HG03442 (cell line): ENCODE measurements around the gene DQX1.

ENCODE experiments used
- ATAC-seq: cut with Tn5 transposase; IDR thresholded peaks from one replicate; pipeline ENCODE4 v1.9.1; 2021; ENCODE audit warnings: mild to moderate bottlenecking, moderate library complexity; ENCODE audit not compliant: unreplicated experiment

The DQX1 gene

GRCh38 chr2:74554820-74555531 is 28.9 kb upstream of the DQX1 start:
- ATAC-seq = no peak

DNA sequence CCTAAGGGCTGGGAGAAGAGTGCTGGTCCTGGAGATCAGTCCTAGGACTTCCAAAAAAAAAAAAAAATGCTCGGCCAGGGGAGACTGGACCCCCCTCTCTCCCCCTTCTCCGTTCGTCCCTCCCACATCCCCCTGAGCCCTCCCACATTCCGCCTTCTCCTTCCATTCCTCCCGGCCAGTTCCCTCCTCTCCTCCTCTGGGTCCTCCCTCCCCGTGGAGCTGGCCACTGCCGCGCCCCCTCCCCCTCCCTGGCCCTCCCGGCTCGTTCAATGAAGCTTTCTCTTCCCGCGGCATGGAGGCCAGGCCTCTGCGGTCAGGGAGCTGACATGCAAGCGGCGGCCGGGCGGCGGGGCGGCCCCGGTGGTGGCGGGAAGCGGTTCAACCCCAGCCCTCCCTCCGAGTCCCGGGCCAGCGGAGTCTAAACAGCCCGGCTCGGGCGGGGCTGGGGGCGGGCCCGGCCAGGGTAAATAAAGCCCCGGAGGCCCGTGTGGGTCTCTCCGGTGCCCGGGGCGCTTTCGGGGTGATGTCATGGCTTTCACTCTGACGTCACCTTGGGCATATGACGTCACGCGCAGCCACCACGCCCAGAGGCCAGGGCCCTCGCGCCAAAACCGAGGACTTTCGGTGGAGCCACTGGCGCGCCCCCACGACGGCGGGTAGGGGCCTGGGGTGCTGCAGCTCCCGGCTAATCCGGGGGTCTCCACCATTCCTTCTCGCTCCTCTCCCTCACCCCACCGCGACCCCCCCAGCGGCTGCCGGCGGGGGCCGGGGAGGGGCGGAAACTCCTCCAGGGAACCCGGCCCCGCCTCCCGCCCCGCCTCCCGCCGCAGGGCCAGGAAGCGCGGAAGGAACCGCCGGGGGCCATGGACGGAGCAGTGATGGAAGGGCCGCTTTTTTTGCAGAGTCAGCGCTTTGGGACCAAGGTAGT is 28.1 kb upstream of the DQX1 start, which contains the start of the genes DOK1 and LOXL3:
TSS of gene DOK1 (plus strand) at position 829 of the 928 bp plus-strand sequence. CDS start at position 864, 35 bp downstream.
TSS of gene LOXL3 (minus strand) at position 51 of the 928 bp plus-strand sequence. CDS start 1,308 bp downstream, outside the sequence.
- ATAC-seq = peak; percentile 41

DNA sequence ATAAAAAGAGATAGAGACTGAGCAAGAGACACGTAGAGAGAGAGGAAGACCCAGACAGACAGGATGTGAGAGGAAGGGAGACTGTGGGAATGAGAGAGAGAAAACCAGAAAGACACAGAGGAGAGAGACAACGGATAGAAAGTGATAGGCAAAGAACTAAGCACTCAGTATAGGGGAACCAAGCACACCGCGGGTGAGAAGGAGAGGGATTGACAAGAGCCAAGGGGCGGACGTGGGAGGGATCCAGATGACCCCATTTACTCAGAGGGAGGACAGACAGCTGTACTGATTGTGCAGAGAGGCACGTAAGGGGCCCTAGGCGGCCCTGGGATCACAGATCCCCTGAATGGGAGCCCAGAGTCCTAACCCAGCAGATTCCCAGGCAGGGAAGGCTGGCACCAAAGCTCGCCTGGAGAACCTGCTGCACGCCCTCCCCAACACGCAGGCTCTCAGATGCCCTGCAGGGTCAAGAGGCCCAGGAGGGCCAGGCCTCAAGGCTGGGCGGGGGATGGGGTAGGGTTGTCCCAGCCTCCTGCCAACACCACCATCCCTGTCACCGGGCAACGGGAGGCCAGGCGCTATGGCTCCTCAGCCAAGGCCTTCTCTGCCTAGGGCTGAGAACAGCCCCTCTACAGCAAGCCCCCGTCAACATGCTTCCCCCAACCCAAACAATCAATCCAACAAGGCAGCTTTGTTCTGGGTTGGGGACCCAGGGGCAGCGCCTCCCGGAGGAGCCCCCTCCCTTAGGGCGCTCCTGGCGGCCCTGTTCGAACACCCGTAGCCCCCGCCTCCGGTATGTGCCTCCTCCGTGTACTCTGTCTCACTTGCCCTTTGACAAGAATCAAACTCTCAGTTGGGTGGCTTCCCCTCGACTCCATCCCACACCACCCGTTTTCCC is 27.1 kb upstream of the DQX1 start:
- ATAC-seq = peak; percentile 22

GRCh38 chr2:74551942-74552913 is 26.2 kb upstream of the DQX1 start:
- peak; percentile 17 for ATAC-seq

DNA sequence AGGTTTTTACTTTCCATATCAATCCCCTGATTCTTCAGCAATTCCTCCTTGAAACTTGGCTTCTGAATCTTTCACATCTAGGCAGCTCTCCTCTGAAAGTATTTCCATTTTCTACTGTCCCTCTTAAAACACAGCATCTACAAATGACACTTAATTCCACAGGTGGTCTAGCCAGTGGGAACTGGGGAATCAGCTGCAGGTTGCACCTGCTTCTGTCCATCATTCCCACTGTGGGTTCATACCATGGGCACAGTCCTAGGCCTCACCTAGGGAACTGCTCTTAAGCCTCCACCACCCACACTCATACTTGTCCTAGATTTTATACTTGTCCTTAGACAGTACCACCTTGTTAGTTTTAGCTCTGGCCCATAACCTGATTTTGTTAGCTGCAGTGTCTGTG is 25.5 kb upstream of the DQX1 start:
- ATAC-seq = no peak

- ATAC-seq = no peak
Measured at GRCh38 chr2:74550231-74550630, 24.2 kb upstream of the DQX1 start.

DNA sequence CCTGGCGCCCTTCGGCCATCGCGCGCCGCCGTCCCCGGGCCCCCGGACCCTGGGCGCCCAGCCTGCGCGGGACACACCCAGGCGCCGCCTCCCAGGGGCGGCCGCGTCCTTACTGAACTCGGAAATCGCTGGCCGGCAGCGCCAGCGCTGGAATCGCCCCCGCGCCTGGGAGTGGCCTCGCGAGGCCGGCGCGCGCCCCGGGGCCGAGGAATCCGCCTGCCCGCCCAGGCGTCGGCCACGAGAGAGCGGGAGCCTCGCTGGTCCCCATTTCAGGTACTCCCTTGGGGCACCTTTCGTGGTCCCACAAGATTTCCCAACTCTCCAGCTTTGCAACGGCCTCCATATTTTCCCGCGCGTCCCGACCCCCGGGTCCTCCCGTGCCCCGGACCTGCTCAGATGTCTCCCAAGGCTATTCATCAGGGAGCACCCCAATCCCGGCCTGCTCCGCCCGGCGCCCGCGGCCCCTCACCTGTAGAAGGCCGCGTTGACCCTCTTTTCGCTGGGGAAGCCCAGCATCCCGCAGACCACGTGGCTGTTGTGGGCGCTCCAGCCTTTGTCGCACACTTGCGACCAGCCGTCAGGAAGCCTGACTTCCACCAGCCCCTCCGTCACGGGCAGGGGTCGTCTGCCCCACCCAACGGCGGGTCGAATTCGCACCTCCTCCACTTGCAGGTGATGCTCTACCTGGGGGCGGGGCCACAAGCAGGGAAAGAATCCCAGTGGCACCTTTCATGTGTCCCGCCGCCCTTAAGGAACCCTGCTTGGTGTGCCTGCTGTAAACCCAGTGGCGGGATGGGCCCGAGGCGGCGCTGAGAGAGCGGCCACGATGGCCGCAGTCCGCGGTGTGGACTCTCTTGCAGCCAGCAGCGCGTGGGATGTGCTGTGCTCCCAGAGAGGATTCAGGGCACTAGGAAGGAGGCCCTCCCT is 23.1 kb upstream of the DQX1 start:
- no peak for ATAC-seq

- ATAC-seq = no peak
Measured at GRCh38 chr2:74548285-74548899, 22.4 kb upstream of the DQX1 start.

GRCh38 chr2:74546004-74546403 is 20.0 kb upstream of the DQX1 start:
- no peak for ATAC-seq

- ATAC-seq = no peak
Measured at GRCh38 chr2:74544634-74545033, 18.6 kb upstream of the DQX1 start.

GRCh38 chr2:74542978-74543377 is 16.9 kb upstream of the DQX1 start:
- ATAC-seq = no peak

GRCh38 chr2:74540291-74540690 is 14.3 kb upstream of the DQX1 start:
- ATAC-seq = no peak

DNA sequence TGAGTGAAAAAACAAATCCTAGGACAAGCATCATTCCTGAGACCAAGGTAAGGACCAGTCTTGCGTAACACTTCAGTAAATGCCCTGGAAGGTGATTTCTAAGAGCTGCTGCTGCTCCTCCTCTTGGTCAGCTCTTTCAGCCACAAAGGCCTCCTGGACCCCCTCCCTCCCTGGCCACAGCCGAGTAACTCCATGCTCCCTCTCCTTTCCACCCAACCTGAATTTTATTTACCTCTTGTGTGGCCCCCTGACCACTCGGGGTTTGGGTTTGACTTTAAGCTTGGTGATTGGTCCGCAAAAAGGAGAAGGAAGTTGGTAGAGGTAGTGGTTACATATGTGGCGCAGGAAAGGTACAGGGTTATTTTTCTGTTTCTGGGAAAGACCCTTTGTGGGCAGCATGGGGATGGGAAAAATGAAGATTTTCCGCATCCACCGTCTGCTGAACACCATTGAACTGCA is 12.9 kb upstream of the DQX1 start:
- ATAC-seq = no peak

DNA sequence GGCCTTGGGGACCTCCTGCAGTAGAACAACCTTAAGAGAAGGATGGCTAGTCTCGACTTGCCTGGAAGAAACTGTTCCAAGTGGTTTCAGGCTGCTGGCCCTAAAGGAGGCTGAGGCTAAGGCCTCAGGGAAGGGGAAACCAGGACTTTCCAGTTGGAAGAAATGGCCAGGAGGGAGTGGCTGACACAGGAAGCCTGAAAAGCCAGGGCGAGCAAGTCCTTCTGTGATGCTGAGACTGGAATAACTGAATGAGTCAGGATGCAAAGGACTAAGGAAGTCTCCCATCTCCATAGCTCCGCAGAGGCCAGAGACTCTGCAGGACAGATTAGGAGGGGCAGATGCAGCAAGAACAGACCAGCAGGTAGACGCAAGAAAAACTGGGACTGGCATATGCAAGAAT is 11.1 kb upstream of the DQX1 start:
- ATAC-seq = no peak

- ATAC-seq = no peak
Measured at GRCh38 chr2:74536166-74536950, 10.3 kb upstream of the DQX1 start.

- ATAC-seq = no peak
Measured at GRCh38 chr2:74535440-74535965, 9.5 kb upstream of the DQX1 start.

GRCh38 chr2:74534411-74534810 is 8.4 kb upstream of the DQX1 start:
- ATAC-seq = no peak
